Measurements from ENCODE around the gene PCSK5. TPM values are rescaled to one million over a fixed set of nuclear protein-coding genes. Genes with fewer than 3 reads are reported as not detected.

Gene PCSK5
- total RNA-seq, 1 experiment from 2014 or later: 7.5 TPM

DNA sequence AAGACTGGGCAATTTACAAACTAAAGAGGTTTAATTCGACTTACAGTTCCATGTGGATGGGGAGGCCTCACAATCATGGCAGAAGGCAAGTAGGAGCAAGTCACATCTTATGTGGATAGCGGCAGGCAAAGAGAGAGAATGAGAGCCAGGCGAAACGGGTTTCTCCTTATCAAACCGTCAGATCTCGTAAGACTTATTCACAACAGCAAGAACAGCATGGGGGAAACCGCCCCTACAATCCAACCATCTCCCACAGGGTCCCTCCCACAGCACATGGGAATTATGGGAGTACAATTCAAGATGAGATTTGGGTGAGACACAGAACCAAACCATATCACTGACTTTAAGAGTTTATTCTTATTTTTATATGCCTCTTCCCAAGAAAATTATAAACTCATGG, 443.5 kb downstream of the PCSK5 start:
- Histone ChIP-seq H3K9ac (ENCODE audit: extremely low read depth, insufficient read length, low read length) (no peak overlapping the region), H2BK120ac (ENCODE audit: low read depth, low read length, poor library complexity, severe bottlenecking) (no peak overlapping the region), H3K9me3 (ENCODE audit: control insufficient read depth, low read depth, low read length) (no peaks in the 10 kb centered on the region), H2BK20ac (ENCODE audit: low read depth, low read length, poor library complexity, severe bottlenecking) (no peak overlapping the region), H3K27ac (ENCODE audit: insufficient read length, low read depth, low read length) (no peak overlapping the region), H3K4me1 (ENCODE audit: insufficient read depth, low read length) (no peaks in the 10 kb centered on the region; the same call in 1 of the 2 replicates), H2AFZ (ENCODE audit: low read length) (no peak overlapping the region), H2AK5ac (ENCODE audit: insufficient read length, low read length) (no peak overlapping the region), H4K20me1 (ENCODE audit: control insufficient read depth, insufficient read depth, insufficient read length) (no peaks in the 10 kb centered on the region), H2BK15ac (ENCODE audit: low read depth, low read length) (no peak overlapping the region), H3K4me2 (ENCODE audit: insufficient read depth, insufficient read length, low read length) (no peak overlapping the region), H3T11ph (ENCODE audit: low read length) (no peak overlapping the region), H3K23ac (ENCODE audit: insufficient read length, low read depth, low read length) (no peak overlapping the region), H3K79me1 (ENCODE audit: insufficient read depth, low read depth, low read length, poor library complexity, severe bottlenecking) (no peaks in the 10 kb centered on the region), H2BK5ac (ENCODE audit: insufficient read length, low read length) (no peak overlapping the region), H3K18ac (ENCODE audit: insufficient read length, low read depth, low read length) (no peak overlapping the region), H3K23me2 (ENCODE audit: insufficient read length, low read depth, low read length, poor library complexity, severe bottlenecking) (no peaks in the 10 kb centered on the region), H3K79me2 (ENCODE audit: insufficient read depth, low read length) (no peaks in the 10 kb centered on the region), H3K56ac (ENCODE audit: insufficient read length, low read depth, low read length) (no peak overlapping the region), H3K4ac (ENCODE audit: low read depth, low read length) (no peak overlapping the region), H2BK12ac (ENCODE audit: insufficient read length, low read depth, low read length) (no peak overlapping the region), H4K8ac (replicated peaks; ENCODE audit: insufficient read length, low read depth, low read length) (no peak overlapping the region), H3K27me3 (ENCODE audit: insufficient read depth, low read length) (no peaks in the 10 kb centered on the region), H4K5ac (ENCODE audit: insufficient read length, low read depth, low read length) (no peak overlapping the region), H4K91ac (ENCODE audit: insufficient read length, low read depth, low read length) (no peak overlapping the region), H3K14ac (ENCODE audit: insufficient read depth, low read length) (no peak overlapping the region)
- H3K27ac Mint-ChIP-seq: peak overlapping the region in 1 of 3 experiments; percentile 27; a peak in 2 of 7 replicates
- TF ChIP-seq, protein P1, sequence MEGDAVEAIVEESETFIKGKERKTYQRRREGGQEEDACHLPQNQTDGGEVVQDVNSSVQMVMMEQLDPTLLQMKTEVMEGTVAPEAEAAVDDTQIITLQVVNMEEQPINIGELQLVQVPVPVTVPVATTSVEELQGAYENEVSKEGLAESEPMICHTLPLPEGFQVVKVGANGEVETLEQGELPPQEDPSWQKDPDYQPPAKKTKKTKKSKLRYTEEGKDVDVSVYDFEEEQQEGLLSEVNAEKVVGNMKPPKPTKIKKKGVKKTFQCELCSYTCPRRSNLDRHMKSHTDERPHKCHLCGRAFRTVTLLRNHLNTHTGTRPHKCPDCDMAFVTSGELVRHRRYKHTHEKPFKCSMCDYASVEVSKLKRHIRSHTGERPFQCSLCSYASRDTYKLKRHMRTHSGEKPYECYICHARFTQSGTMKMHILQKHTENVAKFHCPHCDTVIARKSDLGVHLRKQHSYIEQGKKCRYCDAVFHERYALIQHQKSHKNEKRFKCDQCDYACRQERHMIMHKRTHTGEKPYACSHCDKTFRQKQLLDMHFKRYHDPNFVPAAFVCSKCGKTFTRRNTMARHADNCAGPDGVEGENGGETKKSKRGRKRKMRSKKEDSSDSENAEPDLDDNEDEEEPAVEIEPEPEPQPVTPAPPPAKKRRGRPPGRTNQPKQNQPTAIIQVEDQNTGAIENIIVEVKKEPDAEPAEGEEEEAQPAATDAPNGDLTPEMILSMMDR (conservative IDR thresholded peaks at IDR 0.05): no peak
- no CpG with 5 or more reads among the region's 7 CpGs for WGBS (ENCODE audit: extremely low coverage, insufficient read length, low lambda C conversion rate)
- H3K36me3 Mint-ChIP-seq (ENCODE audit: insufficient read depth in 1 of 3, low read depth in 3 of 3): no peaks in the 10 kb centered on the region; a peak in 1 of 7 replicates
- no peak overlapping the region for H3K4me3 Mint-ChIP-seq
- no peak for DNase-seq
- peaks cover 7 to 13% of the 10 kb centered on the region in 2 experiments; a peak in 3 of 4 replicates for H3K4me1 Mint-ChIP-seq
- peaks cover 2% of the 10 kb centered on the region; the same call in 1 of the 2 replicates for H3K27me3 Mint-ChIP-seq (ENCODE audit: low read depth)
- peaks cover 0 to 3% of the 10 kb centered on the region in 2 experiments; a peak in 1 of 5 replicates for H3K9me3 Mint-ChIP-seq

All from H9 (cell line).